Activated CD8-positive, alpha-beta memory T cell treated with anti-CD3 and anti-CD28 coated beads for 4 hours (primary cell): ENCODE results near the gene OLFML2B.

Source experiments
- DNase-seq, 2 donors: peaks; one replicate each; pipeline ENCODE4 v3.0.0-alpha.2; 2020; ENCODE audit warnings: low read depth in 2 of 2

OLFML2B gene

DNA sequence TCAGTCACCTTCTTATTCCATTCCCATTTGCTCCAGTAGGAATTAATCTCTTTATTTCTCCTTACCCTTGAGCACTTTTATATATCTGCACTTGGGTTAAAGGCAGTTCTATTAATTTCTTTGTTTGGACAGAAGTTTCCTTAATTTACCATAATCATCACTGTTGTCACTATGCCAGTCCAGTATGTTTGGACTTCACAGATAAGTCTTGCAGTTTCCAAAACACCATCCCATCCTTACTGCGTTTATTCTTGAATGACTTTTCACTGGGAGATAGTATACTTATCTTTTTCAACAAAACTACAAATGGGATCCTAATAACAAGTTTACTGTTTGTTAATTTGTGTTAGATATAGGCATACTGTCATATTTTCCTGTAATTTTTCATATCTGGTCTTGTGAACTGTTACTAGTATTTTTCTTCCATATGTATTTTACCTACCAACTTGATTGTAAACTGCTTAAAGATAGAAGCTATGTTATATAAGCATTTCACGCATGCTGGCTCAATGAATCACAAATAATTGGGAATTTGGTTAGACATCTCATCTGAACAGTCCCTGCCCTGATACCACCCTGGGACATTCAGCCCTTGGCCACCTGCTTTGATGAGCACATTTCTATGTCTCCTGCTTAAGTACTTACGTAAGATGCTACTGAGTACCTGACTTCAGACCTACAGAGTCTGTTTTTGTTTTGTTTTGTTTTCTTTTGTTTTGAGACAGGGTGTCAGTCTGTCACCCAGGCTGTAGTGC lies 78.2 kb downstream of the OLFML2B start:
- DNase-seq: no peak

DNA sequence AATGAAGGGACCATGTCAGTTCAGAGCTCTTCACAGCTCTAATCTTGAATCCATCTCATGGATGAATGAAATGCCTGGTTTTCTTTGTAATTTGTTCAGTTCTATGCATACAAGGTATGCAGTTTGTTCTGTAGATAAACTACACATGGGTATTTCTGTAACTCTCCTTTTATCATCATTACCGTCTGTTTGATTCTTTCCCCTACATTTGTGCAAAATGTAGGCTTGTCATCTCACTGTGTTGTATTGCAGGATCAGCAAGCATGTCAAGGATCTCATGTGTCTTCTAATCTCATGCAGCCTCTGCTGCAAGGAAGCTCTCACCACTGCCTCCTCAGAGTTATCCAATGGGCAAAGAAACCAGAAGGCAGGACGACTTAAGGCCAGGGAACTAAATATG lies 79.3 kb downstream of the OLFML2B start:
- no peak for DNase-seq

DNA sequence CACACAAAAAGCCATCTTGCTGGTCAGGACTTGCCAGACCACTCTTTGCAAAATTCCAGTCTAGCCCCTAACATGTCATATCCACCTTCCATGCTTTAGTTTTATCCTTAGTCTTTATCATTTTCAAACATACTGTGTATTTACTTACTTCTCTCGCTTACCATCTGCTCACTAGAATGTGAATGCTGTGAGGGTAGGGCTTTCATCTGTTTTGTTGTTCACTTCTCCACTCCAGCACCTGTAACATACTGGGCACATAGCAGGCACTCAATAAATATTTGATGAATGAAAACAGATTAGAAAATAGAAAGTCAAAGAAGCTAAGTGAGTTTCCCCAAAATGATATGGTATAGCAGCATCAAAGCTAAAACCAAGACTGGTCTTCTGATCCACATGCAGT lies 79.9 kb downstream of the OLFML2B start:
- no peak for DNase-seq

DNA sequence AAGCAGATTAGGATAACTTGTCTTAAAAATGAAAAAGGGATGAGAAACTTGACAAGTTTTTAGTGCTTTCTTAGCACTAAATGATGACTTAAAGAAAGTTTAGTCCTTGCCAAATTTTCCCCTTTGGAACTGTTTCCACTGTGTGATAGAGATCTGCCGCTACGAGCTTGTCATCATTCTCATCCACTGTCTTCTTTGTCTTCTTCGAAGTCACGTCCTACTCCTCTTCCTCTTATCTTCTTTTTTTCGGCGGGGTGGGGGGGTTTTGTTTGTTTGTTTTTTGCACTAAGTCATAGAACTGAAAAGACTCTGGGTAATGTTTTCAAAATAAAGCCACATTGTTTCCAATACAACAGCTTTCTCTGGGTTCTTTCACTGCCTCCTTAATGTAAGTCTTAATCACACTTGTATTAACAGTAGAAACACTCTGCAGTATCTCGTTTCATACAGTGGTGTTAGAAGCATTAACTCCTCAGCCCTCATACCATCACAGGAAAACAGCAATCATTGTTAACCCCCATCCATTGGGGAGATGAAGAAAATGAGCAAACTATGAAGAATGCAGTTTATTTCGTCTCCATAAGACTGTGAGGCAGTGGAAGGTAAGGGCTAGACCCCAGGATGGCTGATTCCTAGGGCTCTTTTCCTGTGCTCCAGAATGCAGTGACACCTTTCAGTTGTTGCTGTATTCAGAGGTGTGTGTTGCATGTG lies 81.8 kb downstream of the OLFML2B start:
- DNase-seq: no peak

DNA sequence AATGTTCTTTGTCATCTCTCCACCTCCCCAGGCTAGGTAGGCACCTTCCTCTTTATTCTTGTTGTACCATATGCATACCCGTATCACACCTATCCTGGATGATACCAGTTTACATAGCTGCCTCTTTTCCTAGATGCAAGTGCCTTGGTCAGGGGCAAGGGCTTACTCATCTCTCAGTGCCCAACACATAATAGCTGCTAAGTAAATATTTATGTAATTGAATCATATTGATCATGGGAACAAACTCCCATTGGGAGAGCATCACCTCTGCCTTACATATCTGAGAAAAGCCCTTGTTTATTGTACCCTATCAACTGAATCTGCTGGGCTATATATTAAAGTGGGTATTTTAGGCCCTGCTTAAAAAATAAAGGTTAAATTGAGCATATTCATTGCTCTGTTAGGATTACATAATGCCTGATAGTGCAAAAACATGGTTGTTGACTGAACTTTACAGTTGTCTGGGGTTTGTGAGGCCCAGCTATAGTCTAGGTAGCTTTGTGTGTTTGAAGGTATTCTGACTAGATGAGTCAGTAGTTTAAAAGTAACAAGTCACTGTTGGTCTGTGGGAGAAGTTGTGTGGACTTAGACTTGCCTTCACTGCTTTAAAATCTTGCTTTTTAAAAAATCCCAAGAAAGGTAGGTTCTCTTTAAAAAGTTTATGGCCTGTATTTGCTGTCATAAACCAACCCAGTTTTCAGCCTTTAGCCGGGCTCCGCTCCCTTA lies 82.6 kb downstream of the OLFML2B start:
- DNase-seq: no peak

DNA sequence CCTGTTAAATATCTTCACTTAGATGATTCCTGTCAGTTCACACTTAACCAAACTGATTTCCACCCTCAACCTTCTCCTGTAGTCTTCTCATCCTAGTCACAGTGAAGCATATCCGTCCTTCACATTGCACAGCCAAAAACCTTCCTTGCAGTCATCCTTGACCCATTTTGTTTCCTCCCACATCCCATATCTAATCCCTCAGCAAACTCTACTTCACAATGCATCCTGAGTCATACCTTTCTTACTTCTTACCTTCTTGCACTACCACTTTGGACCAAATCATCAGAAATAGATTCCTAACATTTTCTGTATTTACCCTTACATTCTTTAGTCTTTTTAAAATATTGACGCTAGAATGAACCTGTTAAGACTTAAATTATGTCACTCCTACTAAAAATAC lies 86.9 kb downstream of the OLFML2B start:
- no peak for DNase-seq

DNA sequence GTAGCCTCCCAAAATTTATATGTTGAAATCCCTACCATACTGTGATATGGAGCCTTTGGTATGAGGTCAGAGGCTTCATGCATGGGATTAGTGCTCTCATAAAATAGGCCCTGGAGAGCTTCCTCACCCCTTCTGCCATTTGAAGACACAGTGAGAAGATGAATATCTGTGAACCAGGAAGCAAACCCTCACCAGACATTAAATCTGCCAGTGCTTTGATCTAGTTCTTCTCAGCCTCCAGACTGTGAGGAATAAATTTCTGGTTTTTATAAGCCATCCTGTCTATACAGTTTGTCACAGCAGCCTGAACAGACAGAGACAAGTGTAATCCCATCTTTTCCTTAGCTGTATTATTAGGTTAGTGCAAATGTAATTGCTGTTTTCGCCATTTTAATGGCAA lies 88.4 kb downstream of the OLFML2B start:
- DNase-seq: no peak

DNA sequence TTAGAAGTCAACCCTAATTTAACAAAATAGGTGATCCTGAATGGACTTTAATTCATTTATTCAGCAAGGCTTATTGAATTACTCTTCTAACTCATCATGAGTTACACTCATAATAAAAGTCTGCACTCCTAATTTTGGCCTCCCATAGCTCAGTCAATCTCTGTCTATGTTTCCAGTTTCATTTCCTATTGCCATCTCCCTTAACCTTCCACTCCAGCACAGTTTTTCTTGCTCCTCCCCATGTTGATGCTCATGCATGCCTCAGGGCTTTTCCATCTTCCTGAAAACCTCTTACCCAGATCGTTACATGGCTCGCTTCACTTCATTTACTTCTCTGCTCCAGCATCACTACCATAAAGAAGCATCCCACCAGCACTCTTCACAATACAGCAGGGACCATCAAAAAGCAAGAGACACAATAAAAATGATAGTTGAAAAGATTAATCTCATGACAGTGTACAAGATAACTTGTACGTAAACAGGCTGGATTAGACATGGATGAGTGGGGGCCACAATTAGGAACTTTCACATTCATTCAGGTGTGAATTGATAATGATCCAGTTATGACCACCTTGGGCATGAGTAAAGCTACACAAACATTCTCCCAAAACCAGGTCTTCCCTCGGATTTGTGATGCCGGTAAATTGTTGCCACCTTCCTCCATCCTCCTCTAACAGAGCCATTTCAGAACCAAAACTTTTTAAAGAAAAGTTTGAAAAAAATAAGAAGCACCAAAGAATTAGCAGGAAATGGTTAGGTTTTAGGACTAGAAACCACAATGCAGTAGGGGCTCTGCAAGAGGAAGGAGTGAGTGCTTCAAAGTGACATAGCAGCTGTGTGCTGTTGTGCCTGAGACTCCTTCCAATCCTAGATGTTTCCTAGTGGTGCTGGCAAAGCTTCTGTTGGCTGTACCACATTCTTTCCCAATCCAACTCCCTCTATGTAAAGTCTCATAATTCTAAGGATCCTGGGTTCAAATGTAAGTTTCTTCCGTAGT lies 89.8 kb downstream of the OLFML2B start:
- no peak for DNase-seq
